Endothelial cell of umbilical vein (primary cell): Measurements from ENCODE around the gene NAV2. TPM values are rescaled to one million over a fixed set of nuclear protein-coding genes. Genes with fewer than 3 reads are reported as not detected.

Source experiments
- BruUV-seq: library from RNA; stranded (reverse); fragments of 400-500 nt; replicated peaks from 2 replicates; lab custom pipeline; 2021; lab: Mats Ljungman, UMichigan
- CTCF ChIA-PET: fragments of 300-600, 350-600 bp; sonication (Branson Sonifier 250); formaldehyde crosslinking; loops from one replicate; lab custom pipeline; 2021; ENCODE audit warnings: antibody characterized with exemption, inconsistent platforms; lab: Charles Lee
- POLR2A ChIA-PET: fragments of 300-600, 350-600 bp; sonication (Branson Sonifier 250); formaldehyde crosslinking; loops from one replicate; lab custom pipeline; 2021; ENCODE audit warnings: antibody characterized with exemption, inconsistent platforms; lab: Charles Lee
- DNase-seq: peaks from one replicate; pipeline ENCODE4 v3.0.0-alpha.2; 2011; ENCODE audit warnings: low read depth, low spot score
- FAIRE-seq: peaks from 2 replicates; lab custom pipeline; 2011; peaks lifted over from hg19 to GRCh38; lab: Jason Lieb, UNC
- H2AFZ ChIP-seq: 2 replicates; pipeline ENCODE4 v1.6.0; 2012; ENCODE audit warnings: low read depth, low read length, control low read depth, inconsistent platforms
- H3K27ac ChIP-seq: 2 replicates; pipeline ENCODE4 v1.5.1; 2011; ENCODE audit warnings: low read depth, mild to moderate bottlenecking, control low read depth, low read length, moderate library complexity; ENCODE audit not compliant: insufficient read depth
- H3K27me3 ChIP-seq, 2 experiments: 2 replicates each; pipeline versions ENCODE4 v1.6.0 to v1.6.1; 2011; ENCODE audit warnings: low read length in 2 of 2, mixed read lengths in 1 of 2; ENCODE audit not compliant: control insufficient read depth in 2 of 2, insufficient read depth in 2 of 2
- H3K36me3 ChIP-seq, 2 experiments: 2 replicates in 1 of 2; 3 replicates in 1 of 2; pipeline ENCODE4 v1.5.1; 2011; ENCODE audit warnings: low read length in 2 of 2, mild to moderate bottlenecking in 1 of 2, moderate library complexity in 1 of 2; ENCODE audit not compliant: control insufficient read depth in 2 of 2, insufficient read depth in 2 of 2; ENCODE audit errors: extremely low read depth in 1 of 2
- H3K4me1 ChIP-seq: 3 replicates; pipeline ENCODE4 v1.5.1; 2011; ENCODE audit warnings: mild to moderate bottlenecking, low read length; ENCODE audit not compliant: control insufficient read depth, insufficient read depth; ENCODE audit errors: extremely low read depth
- H3K4me2 ChIP-seq: 2 replicates; pipeline ENCODE4 v1.6.1; 2011; ENCODE audit warnings: low read length, control low read depth, mixed read lengths; ENCODE audit not compliant: insufficient read depth
- H3K4me3 ChIP-seq, 3 experiments: fragments of 200-600 bp in 1 of 3; sonication (generic), shearing (Covaris generic) in 1 of 3; replicated peaks in 1 of 3; 2 replicates each; pipeline ENCODE4 v1.5.1; 2011 to 2016; ENCODE audit warnings: control low read depth in 3 of 3, low read length in 3 of 3, mild to moderate bottlenecking in 2 of 3, inconsistent platforms in 1 of 3, low read depth in 1 of 3, moderate library complexity in 1 of 3; ENCODE audit not compliant: insufficient read depth in 1 of 3
- H3K79me2 ChIP-seq: 2 replicates; pipeline ENCODE4 v1.6.0; 2012; ENCODE audit warnings: low read length, inconsistent platforms; ENCODE audit not compliant: control insufficient read depth, insufficient read depth
- H3K9ac ChIP-seq: replicated peaks from 2 replicates; pipeline ENCODE3; 2011; ENCODE audit warnings: low read length, control low read depth; ENCODE audit not compliant: insufficient read depth; ENCODE audit errors: extremely low read depth
- H3K9me1 ChIP-seq: replicated peaks from 3 replicates; pipeline ENCODE4 v1.6.0; 2011; ENCODE audit warnings: mild to moderate bottlenecking, low read length; ENCODE audit not compliant: control insufficient read depth, insufficient read depth; ENCODE audit errors: extremely low read depth
- H3K9me3 ChIP-seq: replicated peaks from 2 replicates; pipeline ENCODE4 v1.5.1; 2012; ENCODE audit warnings: low read length, inconsistent platforms; ENCODE audit not compliant: control insufficient read depth, insufficient read depth
- H4K20me1 ChIP-seq: replicated peaks from 2 replicates; pipeline ENCODE3; 2011; ENCODE audit warnings: mild to moderate bottlenecking, low read length; ENCODE audit not compliant: control insufficient read depth, insufficient read depth; ENCODE audit errors: extremely low read depth
- EZH2 ChIP-seq: IDR thresholded peaks from 2 replicates; pipeline ENCODE4 v1.6.1; 2012; ENCODE audit warnings: borderline replicate concordance, low read depth, mild to moderate bottlenecking, moderate library complexity, low read length, inconsistent platforms; ENCODE audit not compliant: severe bottlenecking
- FOS ChIP-seq: IDR thresholded peaks from 2 replicates; pipeline ENCODE4 v1.6.1; 2011; ENCODE audit warnings: mild to moderate bottlenecking, low read length, moderate library complexity, borderline replicate concordance; ENCODE audit not compliant: insufficient read depth
- GATA2 ChIP-seq: IDR thresholded peaks from 2 replicates; pipeline ENCODE4 v1.7.0; 2011; ENCODE audit warnings: low read depth, mild to moderate bottlenecking, moderate library complexity, mixed read lengths, low read length; ENCODE audit not compliant: insufficient read length, insufficient read depth
- MYC ChIP-seq: IDR thresholded peaks from one replicate; pipeline ENCODE4 v1.6.1; 2011; ENCODE audit warnings: mild to moderate bottlenecking, low read depth, low read length
- POLR2AphosphoS5 ChIP-seq: IDR thresholded peaks from 2 replicates; pipeline ENCODE4 v1.6.1; 2012; ENCODE audit warnings: low read depth, mild to moderate bottlenecking, control low read depth, low read length, moderate library complexity; ENCODE audit not compliant: insufficient read depth
- dilution Hi-C: fragments of 300-500 bp; cut with MboI; formaldehyde crosslinking; loops from one replicate; pipeline ENCODE4 v1.15.0; 2019; ENCODE audit warnings: low sequenced_read_pairs; ENCODE audit not compliant: extremely low pct_ligation_motif_present
- intact Hi-C: fragments of 100-400 bp; cut with micrococcal nuclease; formaldehyde crosslinking; loops from one replicate; pipeline ENCODE4 v1.10.0; 2022
- polyA plus RNA-seq, 4 experiments: library from polyadenylated mRNA; depleted of rRNA in 3 of 4; stranded (reverse) in 3 of 4; unstranded in 1 of 4; fragments of >200 nt; gene quantifications; 2 replicates each; pipeline versions ENCODE4 v1.2.1 to v1.2.3, GENCODE V29; 2011 to 2012; ENCODE audit warnings: missing spikeins in 1 of 4
- total RNA-seq: library from RNA; stranded (reverse); gene quantifications from 2 replicates; pipeline ENCODE4 v1.2.3, GENCODE V29; 2021
- TF ChIP-seq, protein P1 (sequence below): IDR thresholded peaks from 2 replicates; pipeline ENCODE4 v1.6.1; 2011; ENCODE audit not compliant: insufficient read depth, insufficient read length
- TF ChIP-seq, protein P2 (sequence below), 2 donors: IDR thresholded peaks; 1 replicate in 1 of 2; 2 replicates in 1 of 2; pipeline ENCODE4 v1.5.1; 2011; ENCODE audit warnings: low read length in 2 of 2, mild to moderate bottlenecking in 2 of 2, moderate library complexity in 2 of 2, control low read depth in 1 of 2, inconsistent platforms in 1 of 2, low read depth in 1 of 2; ENCODE audit not compliant: insufficient read depth in 1 of 2; ENCODE audit errors: extremely low read depth in 1 of 2

The NAV2 gene
- total and polyA plus RNA-seq, 2 donors (not counting 3 experiments of a cell fraction or from before 2014, with no cell fraction given): 10.9 to 68.0 TPM

DNA sequence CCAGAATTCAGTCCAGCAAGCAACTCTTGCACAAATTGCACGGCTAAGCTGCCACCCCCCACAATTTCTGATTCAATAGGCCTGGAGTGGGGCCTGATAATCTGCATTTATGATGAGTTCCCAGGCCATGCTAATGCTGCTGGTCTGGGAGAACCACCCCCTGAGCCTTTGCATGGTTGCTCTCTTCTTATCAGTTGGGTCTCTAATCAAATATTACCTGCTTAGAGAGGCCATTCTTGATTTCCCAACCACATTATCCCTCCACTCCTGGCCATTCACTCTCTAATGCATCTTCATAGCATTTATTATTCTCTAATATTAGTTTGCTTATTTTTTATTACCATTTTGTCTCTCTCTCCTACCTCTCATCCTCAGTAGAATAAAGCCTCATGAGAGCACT, 99.5 kb downstream of the NAV2 start:
- no peak for FAIRE-seq
- BruUV-seq: no TSS peak
- intact Hi-C loops: no loop called here
- Histone ChIP-seq H3K4me1 (peaks cover 4% of the 10 kb centered on the region), H3K4me3 (no peak overlapping the region), H4K20me1 (no peaks in the 10 kb centered on the region), H3K36me3 (no peaks in the 10 kb centered on the region), H2AFZ (no peak overlapping the region), H3K9me3 (no peaks in the 10 kb centered on the region), H3K27me3 (no peaks in the 10 kb centered on the region), H3K9ac (no peak overlapping the region), H3K79me2 (peaks cover 95% of the 10 kb centered on the region), H3K9me1 (no peaks in the 10 kb centered on the region), H3K4me2 (no peak overlapping the region), H3K27ac (no peak overlapping the region)
- ChIA-PET CTCF (no interaction called here), POLR2A (no interaction called here)
- DNase-seq: no peak
- TF ChIP-seq, protein P1, sequence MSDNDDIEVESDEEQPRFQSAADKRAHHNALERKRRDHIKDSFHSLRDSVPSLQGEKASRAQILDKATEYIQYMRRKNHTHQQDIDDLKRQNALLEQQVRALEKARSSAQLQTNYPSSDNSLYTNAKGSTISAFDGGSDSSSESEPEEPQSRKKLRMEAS: no peak
- TF ChIP-seq EZH2: no peak
- no peak for TF ChIP-seq GATA2
- TF ChIP-seq MYC: no peak
- TF ChIP-seq, protein P2, sequence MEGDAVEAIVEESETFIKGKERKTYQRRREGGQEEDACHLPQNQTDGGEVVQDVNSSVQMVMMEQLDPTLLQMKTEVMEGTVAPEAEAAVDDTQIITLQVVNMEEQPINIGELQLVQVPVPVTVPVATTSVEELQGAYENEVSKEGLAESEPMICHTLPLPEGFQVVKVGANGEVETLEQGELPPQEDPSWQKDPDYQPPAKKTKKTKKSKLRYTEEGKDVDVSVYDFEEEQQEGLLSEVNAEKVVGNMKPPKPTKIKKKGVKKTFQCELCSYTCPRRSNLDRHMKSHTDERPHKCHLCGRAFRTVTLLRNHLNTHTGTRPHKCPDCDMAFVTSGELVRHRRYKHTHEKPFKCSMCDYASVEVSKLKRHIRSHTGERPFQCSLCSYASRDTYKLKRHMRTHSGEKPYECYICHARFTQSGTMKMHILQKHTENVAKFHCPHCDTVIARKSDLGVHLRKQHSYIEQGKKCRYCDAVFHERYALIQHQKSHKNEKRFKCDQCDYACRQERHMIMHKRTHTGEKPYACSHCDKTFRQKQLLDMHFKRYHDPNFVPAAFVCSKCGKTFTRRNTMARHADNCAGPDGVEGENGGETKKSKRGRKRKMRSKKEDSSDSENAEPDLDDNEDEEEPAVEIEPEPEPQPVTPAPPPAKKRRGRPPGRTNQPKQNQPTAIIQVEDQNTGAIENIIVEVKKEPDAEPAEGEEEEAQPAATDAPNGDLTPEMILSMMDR (IDR thresholded peaks at IDR 0.05; ENCODE audit: extremely low read depth in 1 of 2, insufficient read depth in 1 of 2, low read depth in 1 of 2, low read length in 2 of 2): no peak
- TF ChIP-seq POLR2AphosphoS5: no peak
- no peak for TF ChIP-seq FOS
- dilution Hi-C loops: no loop called here
